SK-N-SH (cell line): ENCODE measurements around the gene FAM149A. TPM values are rescaled to one million over a fixed set of nuclear protein-coding genes. Genes with fewer than 3 reads are reported as not detected.

Experiments
- CTCF ChIA-PET: fragments of 300-600, 350-600 bp; formaldehyde crosslinking; extraction: SDS; loops from one replicate; lab custom pipeline; 2021; lab: Yijun Ruan, JAX
- POLR2A ChIA-PET: fragments of 350-600 bp; sonication (Branson Sonifier 250); formaldehyde crosslinking; extraction: SDS; loops from one replicate; lab custom pipeline; 2020; ENCODE audit warnings: antibody characterized with exemption, inconsistent platforms; lab: Yijun Ruan, JAX
- DNase-seq: peaks from one replicate; pipeline ENCODE4 v3.0.0; 2012
- H2AFZ ChIP-seq: fragments of 200-600 bp; sonication (generic); 2 replicates; pipeline ENCODE4 v1.8.1; 2016; ENCODE audit warnings: antibody characterized with exemption, mild to moderate bottlenecking, low read depth
- H3F3A ChIP-seq: fragments of 200-600 bp; sonication (generic); replicated peaks from 2 replicates; pipeline ENCODE3; 2016; ENCODE audit warnings: antibody characterized with exemption, mild to moderate bottlenecking; ENCODE audit not compliant: insufficient read depth
- H3K27ac ChIP-seq, 2 experiments: fragments of 200-500 bp in 1 of 2; fragments of 200-600 bp in 1 of 2; sonication (Bioruptor generic) in 1 of 2; sonication (generic), shearing (Covaris generic) in 1 of 2; 2 replicates each; pipeline versions ENCODE4 v1.5.1 to v1.6.1; 2014 to 2016; ENCODE audit warnings: low read depth in 2 of 2, inconsistent platforms in 1 of 2, low read length in 1 of 2, mild to moderate bottlenecking in 1 of 2, mixed read lengths in 1 of 2
- H3K27me3 ChIP-seq: fragments of 200-600 bp; sonication (generic), shearing (Covaris generic); 2 replicates; pipeline ENCODE4 v1.6.1; 2016; ENCODE audit warnings: mixed run types; ENCODE audit not compliant: insufficient read depth
- H3K36me3 ChIP-seq, 2 experiments: fragments of 200-500 bp in 1 of 2; fragments of 200-600 bp in 1 of 2; sonication (Bioruptor generic) in 1 of 2; sonication (generic) in 1 of 2; replicated peaks in 1 of 2; 2 replicates each; pipeline versions ENCODE3 to v1.5.1; 2014 to 2016; ENCODE audit warnings: low read length in 1 of 2, mild to moderate bottlenecking in 1 of 2; ENCODE audit not compliant: insufficient read depth in 2 of 2, control insufficient read depth in 1 of 2
- H3K4me1 ChIP-seq, 2 experiments: fragments of 200-500 bp in 1 of 2; fragments of 200-600 bp in 1 of 2; sonication (Bioruptor generic) in 1 of 2; sonication (generic), shearing (Covaris generic) in 1 of 2; 2 replicates each; pipeline versions ENCODE4 v1.5.1 to v1.6.1; 2014 to 2016; ENCODE audit warnings: low read depth in 1 of 2, low read length in 1 of 2, mixed run types in 1 of 2; ENCODE audit not compliant: insufficient read depth in 2 of 2, control insufficient read depth in 1 of 2
- H3K4me2 ChIP-seq: fragments of 200-600 bp; sonication (generic), shearing (Covaris generic); 2 replicates; pipeline ENCODE4 v1.6.1; 2017; ENCODE audit warnings: mixed run types
- H3K4me3 ChIP-seq, 2 experiments: fragments of 200-500 bp in 1 of 2; fragments of 200-600 bp in 1 of 2; sonication (Bioruptor generic) in 1 of 2; sonication (generic), shearing (Covaris generic) in 1 of 2; 2 replicates each; pipeline versions ENCODE4 v1.5.1 to v1.8.1; 2014 to 2016; ENCODE audit warnings: low read depth in 2 of 2, inconsistent platforms in 1 of 2, low read length in 1 of 2, mild to moderate bottlenecking in 1 of 2, mixed read lengths in 1 of 2, moderate library complexity in 1 of 2
- H3K79me2 ChIP-seq: fragments of 200-600 bp; sonication (generic); 2 replicates; pipeline ENCODE4 v1.8.1; 2017; ENCODE audit warnings: mild to moderate bottlenecking; ENCODE audit not compliant: insufficient read depth
- H3K9ac ChIP-seq: fragments of 200-600 bp; sonication (generic); 2 replicates; pipeline ENCODE4 v1.6.1; 2017; ENCODE audit warnings: mixed run types
- H3K9me2 ChIP-seq: fragments of 200-600 bp; sonication (generic); 2 replicates; pipeline ENCODE4 v1.6.1; 2017; ENCODE audit warnings: mixed run types
- H3K9me3 ChIP-seq: fragments of 200-600 bp; sonication (generic); 2 replicates; pipeline ENCODE4 v1.6.1; 2017; ENCODE audit warnings: mixed run types, mild to moderate bottlenecking, moderate library complexity
- H4K20me1 ChIP-seq: fragments of 200-600 bp; sonication (generic); 2 replicates; pipeline ENCODE4 v1.6.1; 2017; ENCODE audit warnings: mild to moderate bottlenecking, mixed run types; ENCODE audit not compliant: insufficient read depth
- CHD2 ChIP-seq: fragments of 150-350 bp; IDR thresholded peaks from 2 replicates; pipeline ENCODE4 v1.6.1; 2018; ENCODE audit warnings: low read length; ENCODE audit not compliant: partially characterized antibody
- CTCF ChIP-seq: fragments of 200-600 bp; sonication (generic); IDR thresholded peaks from 2 replicates; pipeline ENCODE4 v1.6.1; 2017; ENCODE audit warnings: antibody characterized with exemption, mild to moderate bottlenecking, moderate library complexity
- EP300 ChIP-seq, 2 experiments: IDR thresholded peaks; 2 replicates each; pipeline versions ENCODE4 v1.4.0 to v1.6.1; 2012; ENCODE audit warnings: borderline replicate concordance in 1 of 2, low read depth in 1 of 2, low read length in 1 of 2
- EZH2phosphoT487 ChIP-seq: fragments of 200-600 bp; sonication (generic); IDR thresholded peaks from 2 replicates; pipeline ENCODE4 v1.6.1; 2017; ENCODE audit warnings: low read depth, mixed run types, mild to moderate bottlenecking, antibody characterized with exemption, moderate library complexity, borderline replicate concordance
- FOSL2 ChIP-seq: IDR thresholded peaks from 2 replicates; pipeline ENCODE4 v1.4.0; 2012; ENCODE audit warnings: low read depth, mild to moderate bottlenecking, moderate library complexity, borderline replicate concordance
- FOXJ3 ChIP-seq: sonication (generic); formaldehyde crosslinking; IDR thresholded peaks from 2 replicates; pipeline ENCODE4 v1.5.1; 2020; ENCODE audit warnings: mild to moderate bottlenecking, missing genetic modification reagents
- FOXM1 ChIP-seq: IDR thresholded peaks from 2 replicates; pipeline ENCODE4 v1.4.0; 2012; ENCODE audit warnings: low read depth, mild to moderate bottlenecking
- GATA2 ChIP-seq: sonication (generic); formaldehyde crosslinking; IDR thresholded peaks from 2 replicates; pipeline ENCODE4 v1.5.0; 2020; ENCODE audit warnings: mild to moderate bottlenecking, missing genetic modification reagents
- IRF3 ChIP-seq: fragments of 150-350 bp; IDR thresholded peaks from 2 replicates; pipeline ENCODE4 v1.6.1; 2016; ENCODE audit warnings: mild to moderate bottlenecking, low read depth, low read length
- JUND ChIP-seq: IDR thresholded peaks from 2 replicates; pipeline ENCODE4 v1.4.0; 2012
- MEF2A ChIP-seq: IDR thresholded peaks from 2 replicates; pipeline ENCODE4 v1.4.0; 2012; ENCODE audit warnings: low read depth, borderline replicate concordance
- NFIC ChIP-seq: IDR thresholded peaks from 2 replicates; pipeline ENCODE4 v1.4.0; 2012; ENCODE audit warnings: borderline replicate concordance
- NRF1 ChIP-seq: IDR thresholded peaks from 2 replicates; pipeline ENCODE4 v1.6.1; 2012; ENCODE audit warnings: low read depth, mild to moderate bottlenecking, low read length
- RAD21 ChIP-seq: IDR thresholded peaks from 2 replicates; pipeline ENCODE4 v1.6.1; 2012; ENCODE audit warnings: mild to moderate bottlenecking, low read length
- RXRA ChIP-seq: IDR thresholded peaks from 2 replicates; pipeline ENCODE4 v1.4.0; 2012; ENCODE audit warnings: low read depth, mild to moderate bottlenecking, borderline replicate concordance
- SIN3A ChIP-seq: IDR thresholded peaks from 2 replicates; pipeline ENCODE4 v1.6.1; 2012; ENCODE audit warnings: low read depth, mild to moderate bottlenecking, low read length, moderate library complexity, borderline replicate concordance
- TAF1 ChIP-seq: IDR thresholded peaks from 2 replicates; pipeline ENCODE4 v1.6.1; 2012; ENCODE audit warnings: low read depth, mild to moderate bottlenecking, low read length, moderate library complexity, borderline replicate concordance
- TEAD4 ChIP-seq: IDR thresholded peaks from 2 replicates; pipeline ENCODE4 v1.4.0; 2012; ENCODE audit warnings: mild to moderate bottlenecking, borderline replicate concordance; ENCODE audit not compliant: insufficient read depth
- ZBTB33 ChIP-seq: IDR thresholded peaks from 2 replicates; pipeline ENCODE4 v1.4.0; 2012; ENCODE audit warnings: low read depth, borderline replicate concordance
- WGBS: methylation state at CpG from one replicate; pipeline ENCODE4 v1.1.6; 2017; ENCODE audit warnings: low lambda C conversion rate; 5-methylcytosine and 5-hydroxymethylcytosine counted together
- polyA plus RNA-seq, 3 experiments: library from polyadenylated mRNA; depleted of rRNA; stranded (reverse); fragments of >200 nt; gene quantifications; 2 replicates each; pipeline ENCODE4 v1.2.3, GENCODE V29; 2012
- TF ChIP-seq, protein P1 (sequence below): IDR thresholded peaks from 2 replicates; pipeline ENCODE4 v1.4.0; 2012; ENCODE audit warnings: low read depth
- TF ChIP-seq, protein P2 (sequence below): IDR thresholded peaks from 2 replicates; pipeline ENCODE4 v1.6.1; 2012; ENCODE audit warnings: mild to moderate bottlenecking, low read depth, low read length, moderate library complexity
- TF ChIP-seq, protein P3 (sequence below): IDR thresholded peaks from 2 replicates; pipeline ENCODE4 v1.4.0; 2012; ENCODE audit warnings: low read depth, borderline replicate concordance

Gene FAM149A
- polyA plus RNA-seq, 1 of the 3 experiments (the other 2 are of a cell fraction), result 0.38 TPM

DNA sequence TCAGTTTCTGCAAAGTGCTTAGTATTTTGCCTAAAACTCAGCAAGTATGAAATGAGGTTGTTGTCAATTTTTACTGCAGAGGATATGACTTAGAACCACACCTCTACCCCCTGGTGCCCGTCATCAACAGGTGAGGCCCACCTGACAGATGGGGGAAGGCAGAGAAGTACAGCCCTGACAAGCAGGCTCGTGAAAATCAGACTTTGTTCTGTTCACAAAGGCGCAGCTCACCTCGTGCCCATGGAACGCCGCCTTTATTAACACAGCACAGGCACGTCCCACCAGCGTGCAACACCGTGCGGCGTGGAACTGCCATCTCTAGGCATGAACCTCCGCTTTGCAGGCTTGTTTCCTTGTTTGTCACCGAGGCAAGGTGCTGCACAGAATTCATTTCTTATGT lies 100.2 kb downstream of the FAM149A start (continued):
- TF ChIP-seq CTCF (no peak), SIN3A (no peak), NFIC (no peak)

GRCh38 chr4:186205156-186205555 lies 100.7 kb downstream of the FAM149A start:
- peak overlapping the region; percentile 43; the same call in 1 of the 2 replicates for H3K4me2 ChIP-seq
- H2AFZ ChIP-seq, result no peak overlapping the region
- no peaks in the 10 kb centered on the region for H3K27me3 ChIP-seq
- no peak for DNase-seq
- no peak overlapping the region for H3K4me3 ChIP-seq
- peaks cover 16 to 17% of the 10 kb centered on the region in 2 experiments for H3K36me3 ChIP-seq
- H3K79me2 ChIP-seq, result no peaks in the 10 kb centered on the region
- no peaks in the 10 kb centered on the region for H3K9me2 ChIP-seq
- ChIA-PET POLR2A (no interaction called here), CTCF (interaction anchor here (1.1 kb wide), 1 partner anchor 13 kb away, joined by 3 read pairs; the partner anchor contains the start of gene CYP4V2)
- H3K9me3 ChIP-seq, result no peaks in the 10 kb centered on the region
- WGBS, result 94% methylated on average over 8 of the region's 8 CpGs
- TF ChIP-seq EP300 (IDR thresholded peaks at IDR 0.05; ENCODE audit: borderline replicate concordance in 1 of 2, low read depth in 1 of 2, low read length in 1 of 2) (no peak), NFIC (no peak), JUND (no peak), MEF2A (no peak), ZBTB33 (no peak), CHD2 (no peak), FOXM1 (no peak), FOSL2 (no peak), NRF1 (no peak), IRF3 (no peak), RXRA (no peak), FOXJ3 (CRISPR knock-in tag) (no peak), TAF1 (no peak), EZH2phosphoT487 (no peak), RAD21 (no peak), TEAD4 (no peak), GATA2 (CRISPR knock-in tag) (no peak)
- TF ChIP-seq, protein P1, sequence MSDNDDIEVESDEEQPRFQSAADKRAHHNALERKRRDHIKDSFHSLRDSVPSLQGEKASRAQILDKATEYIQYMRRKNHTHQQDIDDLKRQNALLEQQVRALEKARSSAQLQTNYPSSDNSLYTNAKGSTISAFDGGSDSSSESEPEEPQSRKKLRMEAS, result no peak
- TF ChIP-seq, protein P2, sequence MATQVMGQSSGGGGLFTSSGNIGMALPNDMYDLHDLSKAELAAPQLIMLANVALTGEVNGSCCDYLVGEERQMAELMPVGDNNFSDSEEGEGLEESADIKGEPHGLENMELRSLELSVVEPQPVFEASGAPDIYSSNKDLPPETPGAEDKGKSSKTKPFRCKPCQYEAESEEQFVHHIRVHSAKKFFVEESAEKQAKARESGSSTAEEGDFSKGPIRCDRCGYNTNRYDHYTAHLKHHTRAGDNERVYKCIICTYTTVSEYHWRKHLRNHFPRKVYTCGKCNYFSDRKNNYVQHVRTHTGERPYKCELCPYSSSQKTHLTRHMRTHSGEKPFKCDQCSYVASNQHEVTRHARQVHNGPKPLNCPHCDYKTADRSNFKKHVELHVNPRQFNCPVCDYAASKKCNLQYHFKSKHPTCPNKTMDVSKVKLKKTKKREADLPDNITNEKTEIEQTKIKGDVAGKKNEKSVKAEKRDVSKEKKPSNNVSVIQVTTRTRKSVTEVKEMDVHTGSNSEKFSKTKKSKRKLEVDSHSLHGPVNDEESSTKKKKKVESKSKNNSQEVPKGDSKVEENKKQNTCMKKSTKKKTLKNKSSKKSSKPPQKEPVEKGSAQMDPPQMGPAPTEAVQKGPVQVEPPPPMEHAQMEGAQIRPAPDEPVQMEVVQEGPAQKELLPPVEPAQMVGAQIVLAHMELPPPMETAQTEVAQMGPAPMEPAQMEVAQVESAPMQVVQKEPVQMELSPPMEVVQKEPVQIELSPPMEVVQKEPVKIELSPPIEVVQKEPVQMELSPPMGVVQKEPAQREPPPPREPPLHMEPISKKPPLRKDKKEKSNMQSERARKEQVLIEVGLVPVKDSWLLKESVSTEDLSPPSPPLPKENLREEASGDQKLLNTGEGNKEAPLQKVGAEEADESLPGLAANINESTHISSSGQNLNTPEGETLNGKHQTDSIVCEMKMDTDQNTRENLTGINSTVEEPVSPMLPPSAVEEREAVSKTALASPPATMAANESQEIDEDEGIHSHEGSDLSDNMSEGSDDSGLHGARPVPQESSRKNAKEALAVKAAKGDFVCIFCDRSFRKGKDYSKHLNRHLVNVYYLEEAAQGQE, result no peak
- TF ChIP-seq, protein P3, sequence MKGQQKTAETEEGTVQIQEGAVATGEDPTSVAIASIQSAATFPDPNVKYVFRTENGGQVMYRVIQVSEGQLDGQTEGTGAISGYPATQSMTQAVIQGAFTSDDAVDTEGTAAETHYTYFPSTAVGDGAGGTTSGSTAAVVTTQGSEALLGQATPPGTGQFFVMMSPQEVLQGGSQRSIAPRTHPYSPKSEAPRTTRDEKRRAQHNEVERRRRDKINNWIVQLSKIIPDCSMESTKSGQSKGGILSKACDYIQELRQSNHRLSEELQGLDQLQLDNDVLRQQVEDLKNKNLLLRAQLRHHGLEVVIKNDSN, result no peak
- no peaks in the 10 kb centered on the region for H4K20me1 ChIP-seq
- H3K9ac ChIP-seq, result no peak overlapping the region
- peaks cover 0 to 4% of the 10 kb centered on the region in 2 experiments; a peak in 1 of 4 replicates for H3K4me1 ChIP-seq
- peaks cover 28% of the 10 kb centered on the region for H3F3A ChIP-seq
- no peak overlapping the region for H3K27ac ChIP-seq
